HepG2 (cell line): ENCODE measurements around the gene HMGB2. TPM values are rescaled to one million over a fixed set of nuclear protein-coding genes. Genes with fewer than 3 reads are reported as not detected.

Experiments
- ATAD3A ChIP-seq: sonication (generic); formaldehyde crosslinking; IDR thresholded peaks from 2 replicates; pipeline ENCODE4 v1.4.0; 2020; ENCODE audit warnings: missing genetic modification reagents
- E2F2 ChIP-seq: sonication (generic); formaldehyde crosslinking; IDR thresholded peaks from 2 replicates; pipeline ENCODE4 v1.4.0; 2020; ENCODE audit warnings: missing genetic modification reagents, borderline replicate concordance
- FOXK2 ChIP-seq: fragments of 450-650 bp; IDR thresholded peaks from 2 replicates; pipeline ENCODE4 v1.6.1; 2016
- FUBP1 ChIP-seq: sonication (generic); formaldehyde crosslinking; IDR thresholded peaks from 2 replicates; pipeline ENCODE4 v1.5.1; 2020; ENCODE audit warnings: missing genetic modification reagents, mild to moderate bottlenecking, borderline replicate concordance
- HDAC6 ChIP-seq: fragments of 200-600 bp; sonication (generic); IDR thresholded peaks from 2 replicates; pipeline ENCODE4 v1.7.0; 2017; ENCODE audit warnings: mild to moderate bottlenecking, antibody characterized with exemption, low read length, low read depth
- KAT8 ChIP-seq: IDR thresholded peaks from 2 replicates; pipeline ENCODE4 v1.6.1; 2016; ENCODE audit warnings: missing genetic modification reagents, missing compliant biosample characterization
- MYC ChIP-seq: sonication (generic); formaldehyde crosslinking; IDR thresholded peaks from 2 replicates; pipeline ENCODE4 v1.9.0; 2021; ENCODE audit warnings: missing genetic modification reagents, borderline replicate concordance
- NFYC ChIP-seq: IDR thresholded peaks from 2 replicates; pipeline ENCODE4 v1.6.1; 2016; ENCODE audit warnings: missing genetic modification reagents, missing compliant biosample characterization
- NR2C2 ChIP-seq: sonication (generic); formaldehyde crosslinking; IDR thresholded peaks from 2 replicates; pipeline ENCODE4 v1.4.0; 2020; ENCODE audit warnings: missing genetic modification reagents, mild to moderate bottlenecking, moderate library complexity, borderline replicate concordance
- PHF20 ChIP-seq: sonication (generic); formaldehyde crosslinking; IDR thresholded peaks from 2 replicates; pipeline ENCODE4 v1.5.0; 2020; ENCODE audit warnings: mild to moderate bottlenecking, missing genetic modification reagents
- REST ChIP-seq, 2 experiments: IDR thresholded peaks; 2 replicates each; pipeline ENCODE4 v1.6.1; 2011 to 2012; ENCODE audit warnings: low read length in 2 of 2, borderline replicate concordance in 1 of 2, low read depth in 1 of 2, mild to moderate bottlenecking in 1 of 2, moderate library complexity in 1 of 2
- SAP130 ChIP-seq: IDR thresholded peaks from 2 replicates; pipeline ENCODE4 v1.6.1; 2016; ENCODE audit warnings: low read depth
- SSRP1 ChIP-seq: IDR thresholded peaks from 2 replicates; pipeline ENCODE4 v1.6.1; 2016; ENCODE audit warnings: control low read depth
- TBX3 ChIP-seq: fragments of 450-650 bp; IDR thresholded peaks from 2 replicates; pipeline ENCODE4 v1.6.1; 2017; ENCODE audit warnings: antibody characterized with exemption, mild to moderate bottlenecking, inconsistent platforms, borderline replicate concordance
- ZBTB14 ChIP-seq: sonication (generic); formaldehyde crosslinking; IDR thresholded peaks from 2 replicates; pipeline ENCODE4 v1.4.0; 2020; ENCODE audit warnings: missing genetic modification reagents
- ZNF230 ChIP-seq: sonication (generic); formaldehyde crosslinking; IDR thresholded peaks from 2 replicates; pipeline ENCODE4 v1.4.0; 2020; ENCODE audit warnings: mild to moderate bottlenecking, missing genetic modification reagents
- ZNF510 ChIP-seq: sonication (generic); formaldehyde crosslinking; IDR thresholded peaks from 2 replicates; pipeline ENCODE4 v1.4.0; 2020; ENCODE audit warnings: low read depth, mild to moderate bottlenecking, missing genetic modification reagents
- ZNF543 ChIP-seq: sonication (generic); formaldehyde crosslinking; IDR thresholded peaks from 2 replicates; pipeline ENCODE4 v1.4.0; 2020; ENCODE audit warnings: mild to moderate bottlenecking, missing genetic modification reagents
- ZNF639 ChIP-seq: conservative IDR thresholded peaks from 2 replicates; pipeline ENCODE4 v1.6.1; 2018; ENCODE audit warnings: missing genetic modification reagents
- ZNF773 ChIP-seq: sonication (generic); formaldehyde crosslinking; IDR thresholded peaks from 2 replicates; pipeline ENCODE4 v1.4.0; 2020; ENCODE audit warnings: missing genetic modification reagents, borderline replicate concordance
- polyA plus RNA-seq, 8 experiments: library from polyadenylated mRNA; depleted of rRNA in 3 of 8; stranded (reverse) in 7 of 8; unstranded in 1 of 8; fragments of >200 nt; fragmentation: Illumina TruSeq in 4 of 8; extraction: Trizol in 4 of 8; gene quantifications; 2 replicates each; pipeline versions ENCODE4 v1.2.1 to v1.2.3, GENCODE V29; 2011 to 2016; ENCODE audit warnings: low read depth in 4 of 8, missing spikeins in 1 of 8, mixed read lengths in 1 of 8; ENCODE audit not compliant: insufficient read depth in 1 of 8
- total RNA-seq, 5 experiments: library from RNA; depleted of rRNA; stranded (reverse); fragments of >200 nt; fragmentation: Illumina TruSeq; extraction: Trizol; gene quantifications; 2 replicates each; pipeline ENCODE4 v1.2.3, GENCODE V29; 2016; ENCODE audit warnings: low read depth in 1 of 5

HMGB2 gene
- total and polyA plus RNA-seq, 2 of the 13 experiments (the other 11 are each of a cell fraction or from before 2014, with no cell fraction given) = 90.5 to 332 TPM

GRCh38 chr4:173370477-173371291, 36.5 kb upstream of the HMGB2 start, which contains the start of gene SAP30 (continued):
- TF ChIP-seq SSRP1 (CRISPR knock-in tag) = no peak
- TF ChIP-seq E2F2 (CRISPR knock-in tag) = peak; percentile 50; the same call in 1 of the 2 replicates
- TF ChIP-seq ZBTB14 (CRISPR knock-in tag) = peak; percentile 72
- peak; percentile 50; the same call in 1 of the 2 replicates for TF ChIP-seq KAT8 (CRISPR knock-in tag)
- no peak for TF ChIP-seq FUBP1 (CRISPR knock-in tag)
- TF ChIP-seq MYC (CRISPR knock-in tag) = peak; percentile 85; the same call in 1 of the 2 replicates
- peak; percentile 96 for TF ChIP-seq SAP130
- TF ChIP-seq PHF20 (CRISPR knock-in tag) = peak; percentile 35; the same call in 1 of the 2 replicates
- no peak for TF ChIP-seq ZNF773 (CRISPR knock-in tag)
- TF ChIP-seq NFYC (CRISPR knock-in tag) = no peak
- no peak for TF ChIP-seq HDAC6
- no peak for TF ChIP-seq TBX3
- no peak for TF ChIP-seq FOXK2
- peak; percentile 74; the same call in 1 of the 2 replicates for TF ChIP-seq ZNF230 (CRISPR knock-in tag)
- peak; percentile 11 to 80; a peak in 3 of 4 replicates for TF ChIP-seq REST (IDR thresholded peaks at IDR 0.05; ENCODE audit: borderline replicate concordance in 1 of 2, low read depth in 1 of 2, low read length in 2 of 2)
- peak; percentile 71 for TF ChIP-seq NR2C2 (CRISPR knock-in tag)
- TF ChIP-seq ATAD3A (CRISPR knock-in tag) = 0 out of 2 replicates have a peak, but pooled peaks have one; percentile 67
- 0 out of 2 replicates have a peak, but pooled peaks have one; percentile 58 for TF ChIP-seq ZNF543 (CRISPR knock-in tag)
- peak; percentile 35; the same call in 1 of the 2 replicates for TF ChIP-seq ZNF639
- TF ChIP-seq ZNF510 (CRISPR knock-in tag) = 0 out of 2 replicates have a peak, but pooled peaks have one; percentile 64
